ENCODE data around the gene TIPARP.
A peak's percentile ranks its signal among the peaks of the same experiment; 100 is the strongest.

TIPARP gene, protein sequence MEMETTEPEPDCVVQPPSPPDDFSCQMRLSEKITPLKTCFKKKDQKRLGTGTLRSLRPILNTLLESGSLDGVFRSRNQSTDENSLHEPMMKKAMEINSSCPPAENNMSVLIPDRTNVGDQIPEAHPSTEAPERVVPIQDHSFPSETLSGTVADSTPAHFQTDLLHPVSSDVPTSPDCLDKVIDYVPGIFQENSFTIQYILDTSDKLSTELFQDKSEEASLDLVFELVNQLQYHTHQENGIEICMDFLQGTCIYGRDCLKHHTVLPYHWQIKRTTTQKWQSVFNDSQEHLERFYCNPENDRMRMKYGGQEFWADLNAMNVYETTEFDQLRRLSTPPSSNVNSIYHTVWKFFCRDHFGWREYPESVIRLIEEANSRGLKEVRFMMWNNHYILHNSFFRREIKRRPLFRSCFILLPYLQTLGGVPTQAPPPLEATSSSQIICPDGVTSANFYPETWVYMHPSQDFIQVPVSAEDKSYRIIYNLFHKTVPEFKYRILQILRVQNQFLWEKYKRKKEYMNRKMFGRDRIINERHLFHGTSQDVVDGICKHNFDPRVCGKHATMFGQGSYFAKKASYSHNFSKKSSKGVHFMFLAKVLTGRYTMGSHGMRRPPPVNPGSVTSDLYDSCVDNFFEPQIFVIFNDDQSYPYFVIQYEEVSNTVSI

DNA sequence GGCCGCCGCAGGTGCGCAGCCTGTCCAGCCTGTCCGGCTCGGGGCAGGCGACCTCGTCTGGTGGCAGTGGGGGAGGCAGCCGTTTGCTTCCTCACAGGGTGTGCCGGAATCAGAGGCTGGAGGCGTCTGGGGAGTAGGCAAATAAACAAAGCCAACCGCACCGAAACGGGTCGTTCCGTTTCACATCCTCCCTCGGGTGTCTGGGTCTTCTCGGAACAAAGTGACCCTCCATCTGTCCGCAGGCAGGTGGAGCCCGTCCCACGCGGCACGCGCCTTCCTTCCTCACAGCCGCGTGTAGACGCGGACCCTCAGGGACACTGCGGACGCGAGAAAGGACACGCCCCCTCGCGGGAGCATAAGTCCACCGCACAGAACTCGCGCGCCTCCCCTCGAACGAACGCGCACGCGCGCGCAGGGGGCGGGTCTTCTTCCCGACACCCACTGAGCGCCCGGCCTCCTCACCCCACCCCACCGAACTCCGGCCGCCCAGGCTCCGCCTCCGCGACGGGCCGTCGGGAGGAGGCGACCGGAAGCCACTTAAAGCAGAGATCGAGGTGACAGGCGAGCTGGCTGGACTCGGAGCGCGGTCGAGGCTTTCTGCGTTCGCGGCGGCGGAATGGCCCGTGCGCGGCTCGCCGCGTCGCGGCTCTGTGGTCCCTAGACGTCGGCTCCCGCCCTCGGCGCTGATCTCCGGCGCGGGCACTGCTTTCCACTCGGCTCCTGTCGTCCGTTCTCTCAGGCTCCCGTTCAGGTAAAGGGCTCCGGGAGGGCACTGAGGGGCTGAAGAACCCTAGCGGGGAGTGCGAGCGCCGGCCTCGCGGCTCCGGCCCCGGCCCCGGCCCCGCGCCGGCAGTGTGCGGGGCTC lies at the start of gene TIPARP:
Gene TIPARP, plus strand, starts transcription at position 545 of the 865 bp plus-strand sequence. CDS start 3,108 bp downstream, outside the sequence.
- peak; percentile 98 to 99 for DNase-seq (ENCODE audit: low read depth in 1 of 2, low spot score in 1 of 2)

DNA sequence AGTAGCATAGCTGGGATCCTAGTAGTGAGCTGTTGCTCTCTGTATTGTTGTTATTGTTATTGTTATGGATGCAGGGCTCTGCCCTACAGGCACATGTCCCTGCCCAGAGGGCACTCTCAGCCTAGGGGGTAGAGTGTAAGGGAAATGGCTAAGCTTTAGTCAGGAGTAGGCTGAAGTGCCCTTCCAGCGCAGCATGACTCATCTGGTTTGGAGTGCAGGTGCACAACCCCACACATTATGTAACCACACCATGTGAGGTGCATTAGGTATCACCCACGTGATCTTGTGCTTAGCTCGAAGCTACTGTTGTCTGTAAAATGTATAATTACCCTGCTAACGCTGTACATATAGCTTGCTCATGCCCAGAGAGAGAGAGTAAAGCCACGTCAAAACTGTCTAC lies 48.3 kb upstream of the TIPARP start:
- no peak for DNase-seq (ENCODE audit: low read depth in 1 of 2, low spot score in 1 of 2)

GRCh38 chr3:156627946-156628569 lies 46.3 kb upstream of the TIPARP start:
- no peak for DNase-seq (ENCODE audit: low read depth in 1 of 2, low spot score in 1 of 2)

DNA sequence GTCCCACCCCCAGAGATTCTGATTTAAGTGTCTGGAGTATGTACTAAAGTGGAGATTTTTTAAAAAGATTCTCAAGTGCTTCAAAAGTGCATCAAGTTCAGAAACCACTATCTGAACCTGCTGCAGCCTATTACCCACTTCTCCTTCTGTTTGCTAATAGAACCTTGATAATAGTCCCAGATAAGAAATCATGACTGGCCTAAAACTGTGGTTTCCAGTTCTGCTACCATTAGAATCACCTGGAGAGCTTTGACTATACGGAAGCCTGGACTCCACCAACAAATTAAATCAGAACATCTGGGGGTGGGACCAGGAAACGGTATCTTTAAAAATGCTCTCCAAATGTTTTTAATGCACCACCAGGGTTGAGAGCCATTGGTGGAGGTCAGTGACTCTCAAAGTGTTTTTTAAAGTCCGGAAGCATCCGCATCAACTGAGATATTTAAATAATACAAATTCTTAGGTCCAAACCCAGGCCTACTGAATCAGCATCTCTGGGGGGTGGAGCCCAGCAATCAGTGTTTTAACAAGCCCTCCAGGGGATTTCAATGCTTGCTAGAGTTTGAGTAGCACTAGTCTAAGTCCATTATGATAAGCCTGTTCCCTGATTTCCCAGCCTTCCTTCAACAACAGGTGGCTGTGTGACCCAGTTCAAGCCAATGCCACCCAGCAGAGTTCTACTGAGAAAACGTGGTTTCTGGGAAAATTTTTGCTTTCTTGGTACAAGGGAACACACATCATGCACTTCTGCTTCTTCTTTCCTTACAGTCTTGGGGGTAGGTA lies 45.4 kb upstream of the TIPARP start:
- no peak for DNase-seq (ENCODE audit: low read depth in 1 of 2, low spot score in 1 of 2)

DNA sequence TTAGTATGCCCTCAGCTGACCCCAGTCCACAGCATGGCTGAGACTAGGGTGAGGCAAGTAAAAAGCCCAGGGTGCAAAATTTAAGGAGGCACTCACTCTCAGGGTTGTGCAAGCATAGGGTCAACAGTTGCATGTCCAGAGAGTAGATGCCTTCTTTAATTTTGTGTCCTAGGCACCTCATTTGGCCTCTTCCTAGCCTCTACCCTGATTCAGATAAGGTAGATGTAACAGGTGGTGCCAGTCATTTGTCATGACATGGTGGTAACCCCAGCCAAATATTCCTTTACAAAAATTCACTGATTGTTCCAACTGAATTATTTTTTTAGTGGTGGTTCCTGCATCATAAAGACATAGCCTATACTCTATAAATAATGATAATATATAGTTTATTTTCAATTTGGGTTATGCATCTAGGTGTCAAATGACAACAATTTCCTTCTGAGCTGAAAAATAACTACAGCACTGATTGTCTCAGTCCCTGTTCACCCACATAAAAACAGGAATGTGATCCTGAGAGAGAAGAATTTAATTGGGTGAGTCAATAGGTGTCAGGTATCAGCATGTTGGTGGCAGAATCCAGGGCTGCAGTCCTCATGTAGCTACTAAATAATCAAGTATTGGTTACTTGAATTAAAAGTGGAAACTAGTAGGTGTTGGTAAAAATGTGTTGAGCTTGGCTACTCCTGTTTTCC lies 44.2 kb upstream of the TIPARP start:
- no peak for DNase-seq (ENCODE audit: low read depth in 1 of 2, low spot score in 1 of 2)

DNA sequence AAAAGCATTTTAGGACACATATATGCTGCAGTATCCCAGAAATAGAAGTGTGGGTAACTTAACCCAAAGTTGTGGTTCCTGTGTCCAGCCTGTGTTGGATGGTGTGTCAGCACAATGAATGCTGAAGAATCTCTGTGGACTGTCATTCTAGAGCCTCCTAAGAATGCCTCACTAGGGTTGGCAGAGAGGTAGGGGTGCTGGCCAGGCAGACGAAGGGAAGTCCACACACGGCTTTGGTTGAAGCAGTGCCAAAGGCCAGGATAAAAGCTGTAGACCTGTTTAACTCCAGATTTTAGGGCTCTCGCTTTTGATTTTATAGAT lies 43.7 kb upstream of the TIPARP start:
- DNase-seq (ENCODE audit: low read depth in 1 of 2, low spot score in 1 of 2): no peak

- DNase-seq (ENCODE audit: low read depth in 1 of 2, low spot score in 1 of 2): no peak
These were observed 43.1 kb upstream of the TIPARP start for GRCh38 chr3:156631323-156631722.

GRCh38 chr3:156632601-156633000 lies 41.8 kb upstream of the TIPARP start:
- no peak for DNase-seq (ENCODE audit: low read depth in 1 of 2, low spot score in 1 of 2)

- DNase-seq (ENCODE audit: low read depth in 1 of 2, low spot score in 1 of 2): no peak
These were observed 41.1 kb upstream of the TIPARP start for GRCh38 chr3:156633335-156633734.

GRCh38 chr3:156635034-156635433 lies 39.4 kb upstream of the TIPARP start:
- no peak for DNase-seq (ENCODE audit: low read depth in 1 of 2, low spot score in 1 of 2)

DNA sequence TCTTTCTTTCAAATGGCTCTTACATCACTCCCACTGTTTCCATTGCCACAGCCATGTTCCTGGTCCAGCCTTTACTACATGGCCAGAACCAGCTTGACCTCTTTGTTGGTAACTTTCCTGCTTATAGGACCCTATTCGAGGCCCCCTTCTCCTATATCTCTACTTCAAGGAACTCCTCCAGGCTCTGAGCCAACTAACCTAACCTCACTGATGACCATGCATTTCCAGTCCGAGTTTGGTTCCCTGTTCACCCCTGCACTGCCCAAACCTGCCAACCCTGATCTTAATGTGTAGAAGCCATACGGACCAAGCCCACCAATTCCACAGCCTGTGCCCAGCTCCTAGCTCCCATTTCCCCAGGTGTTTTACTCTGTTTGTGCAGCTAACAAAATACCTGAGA lies 38.4 kb upstream of the TIPARP start:
- DNase-seq (ENCODE audit: low read depth in 1 of 2, low spot score in 1 of 2): no peak

GRCh38 chr3:156637480-156638022 lies 36.8 kb upstream of the TIPARP start:
- no peak for DNase-seq (ENCODE audit: low read depth in 1 of 2, low spot score in 1 of 2)

- no peak for DNase-seq (ENCODE audit: low read depth in 1 of 2, low spot score in 1 of 2)
These were observed 36.1 kb upstream of the TIPARP start for GRCh38 chr3:156638271-156638670.

GRCh38 chr3:156639414-156640023 lies 34.9 kb upstream of the TIPARP start:
- DNase-seq (ENCODE audit: low read depth in 1 of 2, low spot score in 1 of 2): no peak

GRCh38 chr3:156641618-156641975 lies 32.8 kb upstream of the TIPARP start:
- DNase-seq (ENCODE audit: low read depth in 1 of 2, low spot score in 1 of 2): no peak

DNA sequence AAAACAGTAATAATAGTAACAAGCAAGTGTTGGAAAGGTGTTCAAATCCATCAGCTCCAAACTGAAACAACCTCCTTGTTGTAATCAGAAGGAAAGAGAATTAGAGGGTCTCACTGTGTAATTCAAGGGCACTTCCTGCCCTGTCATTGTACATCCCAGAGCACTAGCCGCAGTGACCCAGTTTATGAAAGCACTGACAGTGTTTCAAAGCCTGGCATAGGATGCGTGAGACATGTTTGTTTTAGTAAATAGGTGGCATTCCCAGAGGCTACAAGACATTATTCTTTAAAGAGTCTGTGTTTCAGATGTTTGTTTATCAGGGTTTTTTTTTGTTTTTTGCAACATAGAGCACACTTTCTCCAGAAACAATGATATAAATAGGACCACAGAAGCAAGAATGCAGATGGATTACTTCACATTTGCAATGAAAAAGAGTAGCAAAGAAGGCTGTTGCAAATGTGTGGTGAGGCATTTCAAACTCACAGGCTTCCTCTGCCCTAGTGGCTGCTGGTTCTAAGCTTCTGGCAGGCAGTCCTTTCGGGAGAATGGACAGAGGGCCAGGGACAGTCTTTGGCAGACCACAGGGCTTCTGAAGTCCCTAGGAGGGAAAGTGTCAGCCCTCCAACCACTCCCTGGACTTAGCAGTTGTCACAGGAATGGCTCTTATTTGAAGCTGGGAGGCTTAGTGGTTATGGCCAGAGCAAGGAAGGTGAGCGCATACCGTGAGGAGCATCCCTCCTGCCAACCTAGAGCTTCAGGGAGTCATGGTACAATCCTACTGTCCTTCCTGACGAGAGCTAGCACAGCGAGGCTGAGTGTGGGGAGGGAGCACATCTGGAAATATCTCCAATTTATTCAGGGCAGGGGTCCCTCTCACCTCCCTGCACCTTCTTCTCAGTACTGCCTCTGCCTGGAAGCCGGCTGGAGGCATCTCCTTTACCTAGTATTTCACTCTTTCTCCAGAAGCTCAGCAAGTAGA lies 31.4 kb upstream of the TIPARP start:
- DNase-seq (ENCODE audit: low read depth in 1 of 2, low spot score in 1 of 2): no peak

- DNase-seq (ENCODE audit: low read depth in 1 of 2, low spot score in 1 of 2): peak in 1 of 2 donors; percentile 2
These were observed 30.5 kb upstream of the TIPARP start for GRCh38 chr3:156643729-156644389.

- no peak for DNase-seq (ENCODE audit: low read depth in 1 of 2, low spot score in 1 of 2)
These were observed 29.4 kb upstream of the TIPARP start for GRCh38 chr3:156644958-156645357.

All from stimulated activated CD4-positive, alpha-beta T cell treated with anti-CD3 and anti-CD28 coated beads, Interleukin-15, amount 100 ng/mL, for 1 hour (primary cell).